HG03432 (cell line): ENCODE measurements around the gene RSPH3.
"Not testable (repeated sequence)": the region's sequence is repeated elsewhere in the genome, so short reads cannot be mapped to it uniquely, and the experiment has no call there.

Source experiments
- ATAC-seq: cut with Tn5 transposase; IDR thresholded peaks from one replicate; pipeline ENCODE4 v1.9.1; 2021; ENCODE audit warnings: mild to moderate bottlenecking, moderate library complexity; ENCODE audit not compliant: unreplicated experiment

RSPH3 gene

GRCh38 chr6:158978757-158979156 is 21.2 kb downstream of the RSPH3 start:
- ATAC-seq, result no peak

GRCh38 chr6:158977382-158977781 is 22.6 kb downstream of the RSPH3 start:
- ATAC-seq, result no peak

- ATAC-seq, result no peak
These were observed 27.5 kb downstream of the RSPH3 start for GRCh38 chr6:158972241-158973233.

- no peak for ATAC-seq
These were observed 29.2 kb downstream of the RSPH3 start for GRCh38 chr6:158970640-158971275.

- no peak for ATAC-seq
These were observed 30.9 kb downstream of the RSPH3 start for GRCh38 chr6:158969148-158969547.

- no peak for ATAC-seq
These were observed 36.8 kb downstream of the RSPH3 start for GRCh38 chr6:158963020-158963808.

- no peak for ATAC-seq
These were observed 37.6 kb downstream of the RSPH3 start for GRCh38 chr6:158962371-158962770.

GRCh38 chr6:158960026-158960425 is 40.0 kb downstream of the RSPH3 start:
- ATAC-seq, result no peak

- no peak for ATAC-seq
These were observed 40.5 kb downstream of the RSPH3 start for GRCh38 chr6:158959552-158959951.

- no peak for ATAC-seq
These were observed 41.3 kb downstream of the RSPH3 start for GRCh38 chr6:158958504-158959386.

GRCh38 chr6:158955255-158955654 is 44.7 kb downstream of the RSPH3 start:
- ATAC-seq, result no peak

GRCh38 chr6:158954753-158955152 is 45.2 kb downstream of the RSPH3 start:
- no peak for ATAC-seq

- ATAC-seq, result not testable (repeated sequence)
These were observed 48.0 kb downstream of the RSPH3 start for GRCh38 chr6:158952011-158952410.

- ATAC-seq, result not testable (repeated sequence)
These were observed 48.4 kb downstream of the RSPH3 start for GRCh38 chr6:158951565-158951964.

GRCh38 chr6:158947284-158947683 is 52.7 kb downstream of the RSPH3 start:
- ATAC-seq, result no peak

GRCh38 chr6:158943380-158944032 is 56.5 kb downstream of the RSPH3 start:
- ATAC-seq, result no peak

GRCh38 chr6:158942349-158942748 is 57.7 kb downstream of the RSPH3 start:
- no peak for ATAC-seq

GRCh38 chr6:158941246-158941645 is 58.8 kb downstream of the RSPH3 start:
- no peak for ATAC-seq

GRCh38 chr6:158939255-158940159 is 60.5 kb downstream of the RSPH3 start:
- ATAC-seq, result no peak
